ENCODE data around the gene NEGR1.

Gene NEGR1

GRCh38 chr1:72037745-72038343 lies 244.5 kb downstream of the NEGR1 start:
- H3K4me1 ChIP-seq (ENCODE audit: low read length), result no peaks in the 10 kb centered on the region
- TF ChIP-seq CTCF (IDR thresholded peaks at IDR 0.05; ENCODE audit: low read depth, low read length), result peak; percentile 62
- TF ChIP-seq EZH2phosphoT487 (IDR thresholded peaks at IDR 0.05; ENCODE audit: low read depth), result no peak
- H3K4me2 ChIP-seq (ENCODE audit: low read length), result no peak overlapping the region
- no peak overlapping the region for H3K27ac ChIP-seq (ENCODE audit: low read length)
- H3K27me3 ChIP-seq (ENCODE audit: low read depth, low read length), result no peaks in the 10 kb centered on the region
- H3K36me3 ChIP-seq (replicated peaks; ENCODE audit: low read depth, low read length), result no peaks in the 10 kb centered on the region
- no peak overlapping the region for H2AFZ ChIP-seq (ENCODE audit: low read depth, low read length)
- no peaks in the 10 kb centered on the region for H3K9me3 ChIP-seq (ENCODE audit: insufficient read depth, low read length)
- H3K4me3 ChIP-seq (ENCODE audit: low read length), result no peak overlapping the region
- H4K20me1 ChIP-seq (ENCODE audit: insufficient read depth, low read length), result no peaks in the 10 kb centered on the region
- H3K9ac ChIP-seq (ENCODE audit: low read length), result no peak overlapping the region
- no peaks in the 10 kb centered on the region for H3K79me2 ChIP-seq (ENCODE audit: low read length)

GRCh38 chr1:72034827-72035226 lies 247.5 kb downstream of the NEGR1 start:
- H3K9ac ChIP-seq (ENCODE audit: low read length), result no peak overlapping the region
- no peaks in the 10 kb centered on the region for H4K20me1 ChIP-seq (ENCODE audit: insufficient read depth, low read length)
- H3K4me3 ChIP-seq (ENCODE audit: low read length), result no peak overlapping the region
- H3K27ac ChIP-seq (ENCODE audit: low read length), result no peak overlapping the region
- no peaks in the 10 kb centered on the region for H3K36me3 ChIP-seq (replicated peaks; ENCODE audit: low read depth, low read length)
- H3K27me3 ChIP-seq (ENCODE audit: low read depth, low read length), result no peaks in the 10 kb centered on the region
- H3K79me2 ChIP-seq (ENCODE audit: low read length), result no peaks in the 10 kb centered on the region
- no peaks in the 10 kb centered on the region for H3K9me3 ChIP-seq (ENCODE audit: insufficient read depth, low read length)
- no peaks in the 10 kb centered on the region for H3K4me1 ChIP-seq (ENCODE audit: low read length)
- no peak overlapping the region for H2AFZ ChIP-seq (ENCODE audit: low read depth, low read length)
- TF ChIP-seq CTCF (IDR thresholded peaks at IDR 0.05; ENCODE audit: low read depth, low read length), result no peak
- TF ChIP-seq EZH2phosphoT487 (IDR thresholded peaks at IDR 0.05; ENCODE audit: low read depth), result no peak
- no peak overlapping the region for H3K4me2 ChIP-seq (ENCODE audit: low read length)

- no peak overlapping the region for H3K27ac ChIP-seq (ENCODE audit: low read length)
- TF ChIP-seq CTCF (IDR thresholded peaks at IDR 0.05; ENCODE audit: low read depth, low read length), result no peak
- no peak for TF ChIP-seq EZH2phosphoT487 (IDR thresholded peaks at IDR 0.05; ENCODE audit: low read depth)
- no peaks in the 10 kb centered on the region for H4K20me1 ChIP-seq (ENCODE audit: insufficient read depth, low read length)
- no peaks in the 10 kb centered on the region for H3K27me3 ChIP-seq (ENCODE audit: low read depth, low read length)
- no peak overlapping the region for H3K9ac ChIP-seq (ENCODE audit: low read length)
- no peaks in the 10 kb centered on the region for H3K36me3 ChIP-seq (replicated peaks; ENCODE audit: low read depth, low read length)
- H2AFZ ChIP-seq (ENCODE audit: low read depth, low read length), result no peak overlapping the region
- no peaks in the 10 kb centered on the region for H3K9me3 ChIP-seq (ENCODE audit: insufficient read depth, low read length)
- H3K4me3 ChIP-seq (ENCODE audit: low read length), result no peak overlapping the region
- no peaks in the 10 kb centered on the region for H3K4me1 ChIP-seq (ENCODE audit: low read length)
- no peaks in the 10 kb centered on the region for H3K79me2 ChIP-seq (ENCODE audit: low read length)
- H3K4me2 ChIP-seq (ENCODE audit: low read length), result no peak overlapping the region
Observed at GRCh38 chr1:72023063-72023930, 259.0 kb downstream of the NEGR1 start.

DNA sequence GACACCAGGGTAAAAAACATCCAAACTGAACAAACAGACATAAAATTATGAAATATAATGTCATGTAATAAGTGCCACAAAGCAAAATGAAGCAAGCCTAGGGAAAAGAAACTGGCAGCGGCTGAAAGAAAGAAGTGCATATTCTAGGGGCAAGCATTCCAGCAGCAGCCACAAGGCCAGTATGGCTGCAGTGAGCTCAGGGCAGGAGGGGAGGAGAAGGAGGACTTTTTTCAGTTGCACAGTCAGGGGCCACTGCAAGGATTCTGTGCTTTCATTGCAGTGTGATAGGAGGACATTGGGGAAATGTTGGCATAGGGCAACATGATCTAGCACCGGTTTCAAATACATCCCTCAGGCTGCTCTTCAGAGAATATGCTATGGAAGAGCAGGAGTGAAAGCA lies 263.8 kb downstream of the NEGR1 start:
- no peak for TF ChIP-seq EZH2phosphoT487 (IDR thresholded peaks at IDR 0.05; ENCODE audit: low read depth)
- no peak for TF ChIP-seq CTCF (IDR thresholded peaks at IDR 0.05; ENCODE audit: low read depth, low read length)
- H3K27ac ChIP-seq (ENCODE audit: low read length), result no peak overlapping the region

More for the DNA sequence above, 263.8 kb downstream of the NEGR1 start:
- no peaks in the 10 kb centered on the region for H3K27me3 ChIP-seq (ENCODE audit: low read depth, low read length)
- H3K36me3 ChIP-seq (replicated peaks; ENCODE audit: low read depth, low read length), result no peaks in the 10 kb centered on the region
- no peak overlapping the region for H3K4me3 ChIP-seq (ENCODE audit: low read length)
- no peak overlapping the region for H3K9ac ChIP-seq (ENCODE audit: low read length)
- no peak overlapping the region for H2AFZ ChIP-seq (ENCODE audit: low read depth, low read length)
- H3K4me2 ChIP-seq (ENCODE audit: low read length), result no peak overlapping the region
- H3K79me2 ChIP-seq (ENCODE audit: low read length), result no peaks in the 10 kb centered on the region
- no peaks in the 10 kb centered on the region for H3K9me3 ChIP-seq (ENCODE audit: insufficient read depth, low read length)
- no peaks in the 10 kb centered on the region for H4K20me1 ChIP-seq (ENCODE audit: insufficient read depth, low read length)
- no peaks in the 10 kb centered on the region for H3K4me1 ChIP-seq (ENCODE audit: low read length)
